ENCODE data around the gene CCDC57. TPM values are rescaled to one million over a fixed set of nuclear protein-coding genes. Genes with fewer than 3 reads are reported as not detected.

The CCDC57 gene
- total RNA-seq, 4 donors from 2014 or later = 7.9 to 22.1 (median 9.8) TPM

DNA sequence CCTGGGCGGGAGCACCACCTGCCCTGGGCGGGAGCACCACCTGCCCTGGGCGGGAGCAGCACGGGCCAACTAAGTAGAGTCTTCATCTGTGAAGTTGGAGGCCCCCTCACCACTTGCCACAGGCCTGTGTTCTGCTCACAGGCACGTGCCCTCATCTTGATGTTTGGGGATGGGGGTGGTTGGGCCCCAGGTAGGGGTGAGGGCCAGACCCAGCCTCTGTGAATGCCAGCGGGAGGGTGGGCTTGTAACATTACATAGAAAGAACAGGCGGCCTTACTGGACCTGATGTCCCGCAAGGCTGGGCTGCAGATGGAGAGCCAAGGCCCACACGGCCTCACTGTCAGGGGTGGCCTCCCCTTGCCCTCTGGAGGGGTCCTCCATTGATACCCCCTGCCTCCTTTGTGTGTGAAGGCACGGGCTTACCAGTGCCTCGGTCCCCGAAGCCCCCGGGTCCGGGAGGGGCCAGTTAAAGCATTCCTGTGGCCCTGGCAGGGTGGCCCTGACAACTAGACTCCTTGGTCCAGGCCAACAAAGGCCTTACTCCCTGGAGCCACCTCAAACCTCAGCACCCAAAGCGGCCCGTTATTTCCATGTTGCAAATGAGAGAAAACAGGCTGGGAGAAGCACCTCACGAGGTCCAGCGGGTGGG is 15.1 kb upstream of the CCDC57 start:
- TF ChIP-seq, protein P1, sequence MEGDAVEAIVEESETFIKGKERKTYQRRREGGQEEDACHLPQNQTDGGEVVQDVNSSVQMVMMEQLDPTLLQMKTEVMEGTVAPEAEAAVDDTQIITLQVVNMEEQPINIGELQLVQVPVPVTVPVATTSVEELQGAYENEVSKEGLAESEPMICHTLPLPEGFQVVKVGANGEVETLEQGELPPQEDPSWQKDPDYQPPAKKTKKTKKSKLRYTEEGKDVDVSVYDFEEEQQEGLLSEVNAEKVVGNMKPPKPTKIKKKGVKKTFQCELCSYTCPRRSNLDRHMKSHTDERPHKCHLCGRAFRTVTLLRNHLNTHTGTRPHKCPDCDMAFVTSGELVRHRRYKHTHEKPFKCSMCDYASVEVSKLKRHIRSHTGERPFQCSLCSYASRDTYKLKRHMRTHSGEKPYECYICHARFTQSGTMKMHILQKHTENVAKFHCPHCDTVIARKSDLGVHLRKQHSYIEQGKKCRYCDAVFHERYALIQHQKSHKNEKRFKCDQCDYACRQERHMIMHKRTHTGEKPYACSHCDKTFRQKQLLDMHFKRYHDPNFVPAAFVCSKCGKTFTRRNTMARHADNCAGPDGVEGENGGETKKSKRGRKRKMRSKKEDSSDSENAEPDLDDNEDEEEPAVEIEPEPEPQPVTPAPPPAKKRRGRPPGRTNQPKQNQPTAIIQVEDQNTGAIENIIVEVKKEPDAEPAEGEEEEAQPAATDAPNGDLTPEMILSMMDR (IDR thresholded peaks at IDR 0.05) = no peak
- no peak for TF ChIP-seq POLR2A (IDR thresholded peaks at IDR 0.05)
- DNase-seq = no peak
- Histone ChIP-seq H3K27ac (peak overlapping the region; percentile 80 to 94 (median 90)), H3K36me3 (no peaks in the 10 kb centered on the region), H3K4me1 (peaks cover 32 to 51% (median 42%) of the 10 kb centered on the region in 3 donors), H3K27me3 (peaks cover 0 to 36% (median 0%) of the 10 kb centered on the region in 4 donors), H3K4me3 (peak overlapping the region; percentile 35 to 84 (median 64)), H3K9me3 (peaks cover 0 to 3% (median 0%) of the 10 kb centered on the region in 3 donors)
- intact Hi-C loops (cut with DNase I) = no loop called here
- no CpG with 5 or more reads among the region's 18 CpGs for WGBS, 2 donors

DNA sequence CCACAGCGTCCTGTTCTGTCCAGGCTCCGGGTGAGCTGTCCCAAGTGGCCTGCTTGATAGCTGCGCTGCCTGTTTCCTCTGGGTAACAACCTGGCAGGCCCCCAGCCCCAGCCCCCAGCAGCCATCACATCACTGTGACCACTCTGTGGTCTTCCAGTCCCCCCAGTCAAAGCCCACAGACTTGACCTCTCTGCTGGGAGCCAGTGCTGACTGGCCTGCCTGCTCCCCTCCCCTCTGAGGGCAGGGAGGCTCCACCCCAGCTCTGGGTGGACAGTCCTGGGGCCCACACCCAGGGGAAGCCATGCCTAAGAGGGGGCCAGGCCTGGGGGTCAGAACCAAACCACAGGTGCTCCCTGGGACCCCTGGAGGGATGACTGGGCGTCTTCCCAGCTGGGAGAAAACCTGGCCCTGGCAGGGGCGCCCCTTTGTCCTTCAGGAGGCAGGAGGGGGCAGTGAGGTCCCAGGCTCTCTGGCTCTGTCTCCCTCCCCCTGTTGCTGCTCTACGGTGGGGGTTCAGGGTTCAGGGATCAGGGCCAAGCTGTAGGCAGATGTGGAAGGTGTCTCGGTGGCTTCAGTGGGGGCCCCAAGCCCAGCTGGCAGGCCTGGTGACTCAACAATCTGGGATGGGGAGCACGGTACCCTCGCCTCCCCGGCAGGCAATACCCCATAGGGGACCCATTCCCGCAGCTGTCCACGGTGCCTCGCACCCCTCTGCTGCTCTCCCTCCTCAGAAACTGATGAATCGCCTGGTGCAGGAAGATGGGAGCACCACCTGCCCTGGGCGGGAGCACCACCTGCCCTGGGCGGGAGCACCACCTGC is 14.4 kb upstream of the CCDC57 start:
- no peak for DNase-seq
- H3K27ac ChIP-seq = no peak overlapping the region

DNA sequence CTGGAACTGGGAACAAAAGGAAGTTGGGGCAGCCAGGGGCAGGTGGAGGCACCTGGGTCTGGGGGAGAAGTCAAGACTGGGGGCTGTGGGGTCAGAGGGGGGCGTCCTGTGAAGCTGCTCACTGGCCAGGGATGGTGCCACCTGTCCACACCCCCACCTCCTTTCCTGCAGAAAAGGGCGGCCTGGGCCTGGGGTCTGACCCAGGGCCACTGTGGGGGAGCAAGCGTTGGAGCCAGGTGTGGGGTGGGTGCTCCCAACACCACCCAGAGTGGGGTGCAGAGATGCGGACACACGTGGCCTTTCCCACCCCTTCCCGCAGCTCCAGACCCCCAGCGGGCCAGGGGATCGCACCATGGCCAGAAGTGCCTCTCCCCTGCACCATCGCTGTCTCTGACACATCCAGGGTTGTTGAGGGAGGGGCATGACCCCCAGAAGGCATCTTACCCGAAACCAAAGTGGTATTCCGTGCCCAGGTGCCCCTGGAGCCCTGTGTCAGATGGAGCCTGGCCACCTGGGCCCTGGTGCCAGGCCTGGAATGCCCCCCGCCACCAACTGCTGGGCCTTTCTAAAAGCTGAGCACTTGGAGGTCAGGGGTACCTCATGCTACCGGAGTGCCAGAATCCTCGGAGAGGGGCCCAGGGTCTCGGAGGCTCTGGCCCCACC is 13.6 kb upstream of the CCDC57 start:
- 80 to 86% methylated on average over 2 to 4 of the region's 15 CpGs for WGBS, 2 donors
- DNase-seq = no peak

More for the DNA sequence above, 14.4 kb upstream of the CCDC57 start:
- H3K4me3 ChIP-seq = no peak overlapping the region
- H3K4me1 ChIP-seq = peaks cover 27 to 44% (median 38%) of the 10 kb centered on the region in 3 donors
- TF ChIP-seq POLR2A (IDR thresholded peaks at IDR 0.05) = no peak
- TF ChIP-seq, protein P1 (IDR thresholded peaks at IDR 0.05) = no peak
- H3K36me3 ChIP-seq = no peaks in the 10 kb centered on the region
- peaks cover 0 to 36% (median 0%) of the 10 kb centered on the region in 4 donors for H3K27me3 ChIP-seq
- intact Hi-C loops (cut with DNase I) = no loop called here
- peaks cover 0 to 3% (median 0%) of the 10 kb centered on the region in 3 donors for H3K9me3 ChIP-seq
- 100% methylated on average over 1 of the region's 16 CpGs for WGBS, 2 donors

DNA sequence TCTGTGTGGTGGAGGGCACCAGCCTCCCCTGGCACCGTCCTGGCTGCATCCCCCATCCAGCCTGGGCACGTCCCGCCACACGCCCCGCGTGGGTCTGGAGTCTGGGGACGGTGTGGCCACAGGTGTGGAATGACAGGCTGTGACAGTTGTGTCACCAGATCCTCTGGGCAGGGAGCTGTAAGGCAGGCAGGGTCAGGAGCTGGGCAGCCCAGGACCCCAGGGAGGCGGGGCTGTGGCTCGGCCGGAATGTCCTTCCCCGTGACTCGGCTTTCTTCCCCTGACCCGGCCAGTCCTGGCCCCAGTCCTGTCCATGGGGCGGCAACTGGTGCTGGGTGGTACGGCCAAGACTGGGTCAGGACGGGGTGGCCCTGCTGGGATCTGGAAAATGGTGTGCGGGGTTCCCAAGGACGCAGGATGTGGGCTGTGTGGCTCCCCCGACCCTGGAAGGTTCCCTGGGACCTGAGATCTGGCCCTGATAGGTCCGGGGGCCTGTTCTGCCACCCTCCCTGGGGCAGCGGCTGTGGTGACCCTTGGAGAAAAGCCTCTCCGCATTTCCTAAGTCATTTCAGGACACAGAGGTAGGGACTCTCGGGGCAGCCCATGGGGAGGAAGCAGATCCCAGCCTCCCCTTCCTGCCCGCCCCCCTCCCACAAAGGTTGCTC is 12.9 kb upstream of the CCDC57 start:
- Histone ChIP-seq H3K27me3 (peaks cover 0 to 29% (median 0%) of the 10 kb centered on the region in 4 donors), H3K4me3 (no peak overlapping the region), H3K36me3 (no peaks in the 10 kb centered on the region), H3K4me1 (peaks cover 19 to 28% (median 23%) of the 10 kb centered on the region in 3 donors), H3K27ac (no peak overlapping the region), H3K9me3 (peaks cover 0 to 3% (median 0%) of the 10 kb centered on the region in 3 donors)
- 67 to 79% methylated on average over 1 to 5 of the region's 24 CpGs for WGBS, 2 donors
- TF ChIP-seq, protein P1 (IDR thresholded peaks at IDR 0.05) = no peak
- no peak for TF ChIP-seq POLR2A (IDR thresholded peaks at IDR 0.05)
- DNase-seq = no peak
- intact Hi-C loops (cut with DNase I) = no loop called here

More for the DNA sequence above, 13.6 kb upstream of the CCDC57 start:
- Histone ChIP-seq H3K4me3 (no peak overlapping the region), H3K36me3 (no peaks in the 10 kb centered on the region), H3K27me3 (peaks cover 0 to 36% (median 0%) of the 10 kb centered on the region in 4 donors), H3K27ac (no peak overlapping the region), H3K9me3 (peaks cover 0 to 3% (median 0%) of the 10 kb centered on the region in 3 donors), H3K4me1 (peaks cover 22 to 36% (median 31%) of the 10 kb centered on the region in 3 donors)
- intact Hi-C loops (cut with DNase I) = no loop called here
- no peak for TF ChIP-seq POLR2A (IDR thresholded peaks at IDR 0.05)
- TF ChIP-seq, protein P1 (IDR thresholded peaks at IDR 0.05) = no peak

Measured in esophagus squamous epithelium (tissue), 5 donors.